Neural cell (in vitro differentiated cells): ENCODE data around the gene PCIF1. TPM values are rescaled to one million over a fixed set of nuclear protein-coding genes. Genes with fewer than 3 reads are reported as not detected.
"Not testable (repeated sequence)": the region's sequence is repeated elsewhere in the genome, so short reads cannot be mapped to it uniquely, and the experiment has no call there.

Experiments
- H2AFZ ChIP-seq: fragments of 200-600, 300-800 bp; sonication (generic), shearing (Covaris generic); 2 replicates; pipeline ENCODE4 v1.6.0; 2014; ENCODE audit warnings: low read depth, mild to moderate bottlenecking, antibody characterized with exemption, low read length, moderate library complexity
- H3F3A ChIP-seq: fragments of 200-600 bp; shearing (Covaris generic); 2 replicates; pipeline ENCODE4 v1.6.1; 2016; ENCODE audit warnings: mild to moderate bottlenecking, moderate library complexity, mixed read lengths, antibody characterized with exemption, low read length; ENCODE audit not compliant: insufficient read depth, poor library complexity, severe bottlenecking
- H3K27ac ChIP-seq: fragments of 200-600, 300-800 bp; sonication (generic), shearing (Covaris generic); 2 replicates; pipeline ENCODE4 v1.5.1; 2014; ENCODE audit warnings: mild to moderate bottlenecking, low read length, moderate library complexity
- H3K27me3 ChIP-seq: fragments of 300-800, 200-600 bp; sonication (generic), shearing (Covaris generic); 2 replicates; pipeline ENCODE4 v1.6.0; 2014; ENCODE audit warnings: mild to moderate bottlenecking, low read depth, low read length, moderate library complexity; ENCODE audit not compliant: insufficient read depth
- H3K36me3 ChIP-seq: fragments of 300-800, 200-600 bp; sonication (generic), shearing (Covaris generic); 2 replicates; pipeline ENCODE4 v1.5.1; 2014; ENCODE audit warnings: mild to moderate bottlenecking, antibody characterized with exemption, low read length, moderate library complexity; ENCODE audit not compliant: insufficient read depth
- H3K4me2 ChIP-seq: fragments of 300-800, 200-600 bp; sonication (generic), shearing (Covaris generic); 2 replicates; pipeline ENCODE4 v1.6.0; 2014; ENCODE audit warnings: mild to moderate bottlenecking, low read length
- H3K4me3 ChIP-seq: fragments of 300-800, 200-600 bp; sonication (generic), shearing (Covaris generic); 2 replicates; pipeline ENCODE4 v1.5.1; 2014; ENCODE audit warnings: mild to moderate bottlenecking, low read length, moderate library complexity
- H3K79me2 ChIP-seq: fragments of 200-600 bp; shearing (Covaris generic); replicated peaks from 2 replicates; pipeline ENCODE4 v1.6.0; 2014; ENCODE audit warnings: mild to moderate bottlenecking, low read length, moderate library complexity; ENCODE audit not compliant: insufficient read depth
- H3K9ac ChIP-seq: fragments of 300-800, 200-600 bp; sonication (generic), shearing (Covaris generic); 2 replicates; pipeline ENCODE4 v1.6.1; 2016; ENCODE audit warnings: mild to moderate bottlenecking, low read length, mixed read lengths
- H3K9me2 ChIP-seq: fragments of 200-600 bp; shearing (Covaris generic); 2 replicates; pipeline ENCODE4 v1.6.1; 2016; ENCODE audit warnings: mild to moderate bottlenecking, low read length, mixed read lengths; ENCODE audit not compliant: insufficient read depth
- H3K9me3 ChIP-seq: fragments of 200-600, 300-800 bp; sonication (generic), shearing (Covaris generic); 2 replicates; pipeline ENCODE4 v1.6.1; 2016; ENCODE audit warnings: mild to moderate bottlenecking, mixed run types, low read length, moderate library complexity, mixed read lengths
- H4K20me1 ChIP-seq: fragments of 200-600 bp; shearing (Covaris generic); 2 replicates; pipeline ENCODE4 v1.6.1; 2016; ENCODE audit warnings: mild to moderate bottlenecking, mixed run types; ENCODE audit not compliant: insufficient read depth
- CTCF ChIP-seq: fragments of 450-650 bp; IDR thresholded peaks from 2 replicates; pipeline ENCODE4 v1.5.1; 2014; ENCODE audit warnings: antibody characterized with exemption, mild to moderate bottlenecking, moderate library complexity; ENCODE audit not compliant: poor library complexity, severe bottlenecking
- EP300 ChIP-seq: fragments of 450-650 bp; conservative IDR thresholded peaks from 2 replicates; pipeline ENCODE4 v1.6.1; 2014; ENCODE audit warnings: antibody characterized with exemption, mild to moderate bottlenecking, moderate library complexity; ENCODE audit not compliant: poor library complexity, severe bottlenecking
- EZH2 ChIP-seq: fragments of 200-600, 300-800 bp; shearing (Covaris generic), sonication (generic); IDR thresholded peaks from 2 replicates; pipeline ENCODE4 v1.6.1; 2014; ENCODE audit warnings: antibody characterized with exemption, low read length, borderline replicate concordance, mild to moderate bottlenecking; ENCODE audit not compliant: insufficient read depth, poor library complexity, severe bottlenecking
- MXI1 ChIP-seq: fragments of 450-650 bp; conservative IDR thresholded peaks from 2 replicates; pipeline ENCODE4 v1.6.1; 2014; ENCODE audit warnings: antibody characterized with exemption, mild to moderate bottlenecking; ENCODE audit not compliant: poor library complexity, severe bottlenecking
- POLR2AphosphoS5 ChIP-seq: IDR thresholded peaks from 2 replicates; pipeline ENCODE4 v1.6.1; 2012
- RAD21 ChIP-seq: fragments of 450-650 bp; conservative IDR thresholded peaks from 2 replicates; pipeline ENCODE4 v1.6.1; 2014; ENCODE audit warnings: antibody characterized with exemption, mild to moderate bottlenecking, moderate library complexity
- REST ChIP-seq: IDR thresholded peaks from 2 replicates; pipeline ENCODE4 v1.6.1; 2012; ENCODE audit warnings: borderline replicate concordance
- SMC3 ChIP-seq: fragments of 450-650 bp; conservative IDR thresholded peaks from 2 replicates; pipeline ENCODE4 v1.6.1; 2014; ENCODE audit warnings: antibody characterized with exemption, mild to moderate bottlenecking, moderate library complexity; ENCODE audit not compliant: poor library complexity
- TAF1 ChIP-seq: IDR thresholded peaks from 2 replicates; pipeline ENCODE4 v1.6.1; 2012; ENCODE audit warnings: low read depth
- polyA plus RNA-seq: library from polyadenylated mRNA; depleted of rRNA; stranded (reverse); fragments of >200 nt; gene quantifications from 2 replicates; pipeline ENCODE4 v1.2.3, GENCODE V29; 2014

The PCIF1 gene
- polyA plus RNA-seq, 1 donor from 2014 or later, result 28.3 TPM

GRCh38 chr20:45899046-45899835, 35.2 kb upstream of the PCIF1 start:
- TF ChIP-seq MXI1, result no peak
- TF ChIP-seq EP300, result no peak
- TF ChIP-seq RAD21, result no peak
- TF ChIP-seq POLR2AphosphoS5, result no peak
- TF ChIP-seq REST, result no peak
- TF ChIP-seq CTCF, result no peak
- no peak for TF ChIP-seq TAF1
- no peak for TF ChIP-seq SMC3
- H3K27ac ChIP-seq, result no peak overlapping the region
- no peaks in the 10 kb centered on the region for H3F3A ChIP-seq
- no peaks in the 10 kb centered on the region for H3K36me3 ChIP-seq
- H2AFZ ChIP-seq, result no peak overlapping the region
- no peak overlapping the region for H3K4me2 ChIP-seq
- no peaks in the 10 kb centered on the region for H3K79me2 ChIP-seq
- H3K27me3 ChIP-seq, result no peaks in the 10 kb centered on the region
- no peaks in the 10 kb centered on the region for H3K9me2 ChIP-seq
- no peaks in the 10 kb centered on the region for H3K9me3 ChIP-seq
- H3K9ac ChIP-seq, result no peak overlapping the region
- no peaks in the 10 kb centered on the region for H4K20me1 ChIP-seq
- no peak overlapping the region for H3K4me3 ChIP-seq

GRCh38 chr20:45901332-45901731, 33.2 kb upstream of the PCIF1 start:
- H3K4me3 ChIP-seq, H3K9ac ChIP-seq, H3K9me3 ChIP-seq, H3F3A ChIP-seq, H4K20me1 ChIP-seq, H3K36me3 ChIP-seq, H2AFZ ChIP-seq, H3K27me3 ChIP-seq, H3K9me2 ChIP-seq, H3K4me2 ChIP-seq, H3K27ac ChIP-seq, H3K79me2 ChIP-seq: not testable (repeated sequence)

GRCh38 chr20:45902199-45902701, 32.2 kb upstream of the PCIF1 start:
- no peak overlapping the region for H2AFZ ChIP-seq
- H3K9me3 ChIP-seq, result no peaks in the 10 kb centered on the region
- H3K27ac ChIP-seq, result no peak overlapping the region
- H3K9me2 ChIP-seq, result no peaks in the 10 kb centered on the region
- H3K4me2 ChIP-seq, result no peak overlapping the region
- no peaks in the 10 kb centered on the region for H4K20me1 ChIP-seq
- TF ChIP-seq POLR2AphosphoS5, result no peak
- TF ChIP-seq TAF1, result no peak
- no peak for TF ChIP-seq REST
- TF ChIP-seq EZH2, result no peak
- no peak for TF ChIP-seq EP300
- no peak for TF ChIP-seq MXI1
- TF ChIP-seq SMC3, result no peak
- TF ChIP-seq RAD21, result no peak
- TF ChIP-seq CTCF, result no peak
- no peaks in the 10 kb centered on the region for H3F3A ChIP-seq
- H3K36me3 ChIP-seq, result no peaks in the 10 kb centered on the region
- H3K79me2 ChIP-seq, result no peaks in the 10 kb centered on the region
- no peak overlapping the region for H3K4me3 ChIP-seq
- no peak overlapping the region for H3K9ac ChIP-seq
- no peaks in the 10 kb centered on the region for H3K27me3 ChIP-seq
